ENCODE results near the gene TACC2.
"Not testable (repeated sequence)": the region's sequence is repeated elsewhere in the genome, so short reads cannot be mapped to it uniquely, and the experiment has no call there.

TACC2 gene

GRCh38 chr10:121961456-121961855, 27.5 kb upstream of the TACC2 start:
- no peak overlapping the region for H2AFZ ChIP-seq (ENCODE audit: low read depth, low read length)
- TF ChIP-seq EZH2 (IDR thresholded peaks at IDR 0.05; ENCODE audit: borderline replicate concordance, low read depth, low read length, severe bottlenecking) (no peak), CTCF (IDR thresholded peaks at IDR 0.05; ENCODE audit: borderline replicate concordance, extremely low read depth, low read length, poor library complexity, severe bottlenecking) (no peak)
- H4K20me1 ChIP-seq (ENCODE audit: insufficient read depth, low read length), result peaks cover 4% of the 10 kb centered on the region; the same call in 1 of the 2 replicates
- no peaks in the 10 kb centered on the region for H3K79me2 ChIP-seq (ENCODE audit: insufficient read depth, low read length)
- H3K4me2 ChIP-seq (ENCODE audit: insufficient read depth, low read length), result no peak overlapping the region
- H3K27me3 ChIP-seq (ENCODE audit: insufficient read depth, low read length, poor library complexity), result no peaks in the 10 kb centered on the region
- no peaks in the 10 kb centered on the region for H3K4me1 ChIP-seq (ENCODE audit: insufficient read depth, low read length)
- no peak overlapping the region for H3K4me3 ChIP-seq (ENCODE audit: low read depth in 1 of 2, low read length in 2 of 2)
- DNase-seq, result no peak
- no peak overlapping the region for H3K27ac ChIP-seq (ENCODE audit: low read length)
- ATAC-seq (ENCODE audit: insufficient read depth, low read depth), result no peak
- H3K9ac ChIP-seq (ENCODE audit: low read depth, low read length), result no peak overlapping the region
- no peaks in the 10 kb centered on the region for H3K9me3 ChIP-seq (ENCODE audit: insufficient read depth, low read length, severe bottlenecking)
- peaks cover 79% of the 10 kb centered on the region for H3K36me3 ChIP-seq (ENCODE audit: insufficient read depth, low read length)

- Histone ChIP-seq H3K4me1 (ENCODE audit: insufficient read depth, low read length) (no peaks in the 10 kb centered on the region), H3K27ac (ENCODE audit: low read length) (no peak overlapping the region), H3K79me2 (ENCODE audit: insufficient read depth, low read length) (peaks cover 8% of the 10 kb centered on the region; the same call in 1 of the 2 replicates), H2AFZ (ENCODE audit: low read depth, low read length) (no peak overlapping the region), H3K27me3 (ENCODE audit: insufficient read depth, low read length, poor library complexity) (no peaks in the 10 kb centered on the region), H3K9me3 (ENCODE audit: insufficient read depth, low read length, severe bottlenecking) (no peaks in the 10 kb centered on the region), H3K9ac (ENCODE audit: low read depth, low read length) (no peak overlapping the region), H3K4me3 (ENCODE audit: low read depth in 1 of 2, low read length in 2 of 2) (no peak overlapping the region), H4K20me1 (ENCODE audit: insufficient read depth, low read length) (peaks cover 4% of the 10 kb centered on the region; the same call in 1 of the 2 replicates), H3K4me2 (ENCODE audit: insufficient read depth, low read length) (no peak overlapping the region), H3K36me3 (ENCODE audit: insufficient read depth, low read length) (peaks cover 86% of the 10 kb centered on the region)
- TF ChIP-seq EZH2 (IDR thresholded peaks at IDR 0.05; ENCODE audit: borderline replicate concordance, low read depth, low read length, severe bottlenecking) (no peak), CTCF (IDR thresholded peaks at IDR 0.05; ENCODE audit: borderline replicate concordance, extremely low read depth, low read length, poor library complexity, severe bottlenecking) (no peak)
- no peak for ATAC-seq (ENCODE audit: insufficient read depth, low read depth)
- no peak for DNase-seq
Measured at GRCh38 chr10:121965996-121966395, 23.0 kb upstream of the TACC2 start.

GRCh38 chr10:121969086-121969485, 19.9 kb upstream of the TACC2 start:
- peaks cover 84% of the 10 kb centered on the region for H3K36me3 ChIP-seq (ENCODE audit: insufficient read depth, low read length)
- H4K20me1 ChIP-seq (ENCODE audit: insufficient read depth, low read length), result peaks cover 27% of the 10 kb centered on the region
- ATAC-seq (ENCODE audit: insufficient read depth, low read depth); H3K9me3 ChIP-seq (ENCODE audit: insufficient read depth, low read length, severe bottlenecking); DNase-seq; H3K4me2 ChIP-seq (ENCODE audit: insufficient read depth, low read length); H3K9ac ChIP-seq (ENCODE audit: low read depth, low read length); H3K27ac ChIP-seq (ENCODE audit: low read length); H3K4me3 ChIP-seq (ENCODE audit: low read depth in 1 of 2, low read length in 2 of 2); H3K27me3 ChIP-seq (ENCODE audit: insufficient read depth, low read length, poor library complexity); H2AFZ ChIP-seq (ENCODE audit: low read depth, low read length): not testable (repeated sequence)
- H3K79me2 ChIP-seq (ENCODE audit: insufficient read depth, low read length), result peaks cover 37% of the 10 kb centered on the region
- peaks cover 21% of the 10 kb centered on the region for H3K4me1 ChIP-seq (ENCODE audit: insufficient read depth, low read length)

- peak overlapping the region; percentile 92 for H3K27ac ChIP-seq (ENCODE audit: low read length)
- peak overlapping the region; percentile 100 for H2AFZ ChIP-seq (ENCODE audit: low read depth, low read length)
- no peaks in the 10 kb centered on the region for H3K27me3 ChIP-seq (ENCODE audit: insufficient read depth, low read length, poor library complexity)
Measured at GRCh38 chr10:121974019-121974534, 14.9 kb upstream of the TACC2 start.

More at GRCh38 chr10:121974019-121974534, 14.9 kb upstream of the TACC2 start:
- Histone ChIP-seq H3K9me3 (ENCODE audit: insufficient read depth, low read length, severe bottlenecking) (peaks cover 12% of the 10 kb centered on the region), H3K36me3 (ENCODE audit: insufficient read depth, low read length) (peaks cover 35% of the 10 kb centered on the region), H3K9ac (ENCODE audit: low read depth, low read length) (peak overlapping the region; percentile 96), H3K4me1 (ENCODE audit: insufficient read depth, low read length) (peaks cover 30% of the 10 kb centered on the region), H3K4me3 (ENCODE audit: low read depth in 1 of 2, low read length in 2 of 2) (peak overlapping the region; percentile 84 to 98), H4K20me1 (ENCODE audit: insufficient read depth, low read length) (peaks cover 25% of the 10 kb centered on the region), H3K79me2 (ENCODE audit: insufficient read depth, low read length) (peaks cover 51% of the 10 kb centered on the region), H3K4me2 (ENCODE audit: insufficient read depth, low read length) (peak overlapping the region; percentile 76)
- no peak for TF ChIP-seq EZH2 (IDR thresholded peaks at IDR 0.05; ENCODE audit: borderline replicate concordance, low read depth, low read length, severe bottlenecking)
- TF ChIP-seq CTCF (IDR thresholded peaks at IDR 0.05; ENCODE audit: borderline replicate concordance, extremely low read depth, low read length, poor library complexity, severe bottlenecking), result no peak
- DNase-seq, result no peak
- ATAC-seq (ENCODE audit: insufficient read depth, low read depth), result no peak

Data from DND-41 (cell line).